GM21825 (cell line): ENCODE data around the gene LRMDA.
"Not testable (repeated sequence)": the region's sequence is repeated elsewhere in the genome, so short reads cannot be mapped to it uniquely, and the experiment has no call there.

Experiments used
- ATAC-seq: cut with Tn5 transposase; IDR thresholded peaks from one replicate; pipeline ENCODE4 v1.9.1; 2021; ENCODE audit warnings: mild to moderate bottlenecking, moderate library complexity; ENCODE audit not compliant: unreplicated experiment

The LRMDA gene

DNA sequence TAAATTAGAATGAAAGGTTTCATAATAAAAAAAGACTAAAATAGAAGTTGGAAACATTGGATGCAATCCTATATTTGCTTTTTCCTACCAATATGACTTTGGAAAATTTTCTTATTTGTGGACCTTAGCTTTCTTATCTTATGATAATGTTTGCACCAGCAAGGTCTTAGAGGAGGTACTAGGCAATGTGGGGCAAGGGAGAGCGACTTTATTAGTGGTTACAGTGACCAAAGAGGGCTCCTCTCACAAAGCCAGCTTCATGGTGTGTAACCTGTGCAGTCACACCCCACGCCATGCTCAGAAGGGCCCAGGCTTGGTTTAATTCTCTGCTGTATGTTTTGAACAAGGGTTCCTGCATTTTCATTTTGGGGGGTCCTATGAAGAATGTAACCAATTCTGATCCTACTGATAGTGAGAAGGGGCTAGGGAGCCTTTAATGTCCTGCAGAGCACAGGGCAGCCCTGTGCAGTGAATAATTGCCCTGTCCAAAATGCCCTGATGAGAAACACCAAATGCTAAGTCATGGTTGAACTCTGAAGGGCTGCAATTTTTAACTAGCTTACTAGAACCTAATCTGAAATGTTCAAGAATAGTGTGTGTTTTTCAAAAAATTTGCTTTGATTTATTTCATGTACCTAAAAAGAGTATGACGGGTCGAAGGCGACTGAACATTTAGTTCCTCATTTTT lies 1047.8 kb downstream of the LRMDA start:
- ATAC-seq = no peak

- no peak for ATAC-seq
Observed at GRCh38 chr10:76481178-76481577, 1049.8 kb downstream of the LRMDA start.

DNA sequence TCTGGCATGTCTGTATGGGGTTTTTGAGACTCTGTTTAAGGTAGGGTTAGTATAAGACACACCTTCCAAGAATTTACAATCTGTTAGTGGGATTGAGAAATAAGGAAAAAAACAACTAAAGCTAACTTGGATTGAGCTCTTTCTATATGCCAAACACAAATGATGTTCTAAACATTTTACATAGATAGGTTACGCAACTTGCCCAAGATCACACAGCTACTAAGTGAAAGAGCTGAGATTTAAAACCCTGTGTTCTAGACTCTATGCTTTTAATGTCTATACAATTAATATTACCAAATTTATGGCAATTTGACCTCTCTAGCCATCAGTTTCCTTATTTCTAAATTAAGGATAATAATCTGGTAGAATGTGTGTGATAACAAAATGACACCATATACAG lies 1056.2 kb downstream of the LRMDA start:
- ATAC-seq = no peak

DNA sequence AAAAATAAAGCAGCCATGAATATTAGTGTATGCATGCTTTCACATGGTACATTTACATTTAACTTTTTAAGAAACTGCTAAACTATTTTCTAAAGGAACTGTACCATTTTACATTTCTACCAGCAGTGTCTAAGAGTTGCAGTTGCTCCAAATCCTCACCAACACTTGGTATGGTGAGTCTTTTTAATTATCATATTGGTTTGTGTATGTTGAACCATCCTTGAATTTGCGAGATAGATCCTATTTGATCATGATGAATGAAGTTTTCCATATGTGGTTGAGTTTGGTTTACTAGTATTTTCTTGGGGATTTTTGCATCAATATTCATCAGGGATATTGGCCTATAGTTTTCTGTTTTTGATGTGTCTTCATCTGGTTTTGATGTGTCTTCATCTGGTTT lies 1057.2 kb downstream of the LRMDA start:
- ATAC-seq = no peak

DNA sequence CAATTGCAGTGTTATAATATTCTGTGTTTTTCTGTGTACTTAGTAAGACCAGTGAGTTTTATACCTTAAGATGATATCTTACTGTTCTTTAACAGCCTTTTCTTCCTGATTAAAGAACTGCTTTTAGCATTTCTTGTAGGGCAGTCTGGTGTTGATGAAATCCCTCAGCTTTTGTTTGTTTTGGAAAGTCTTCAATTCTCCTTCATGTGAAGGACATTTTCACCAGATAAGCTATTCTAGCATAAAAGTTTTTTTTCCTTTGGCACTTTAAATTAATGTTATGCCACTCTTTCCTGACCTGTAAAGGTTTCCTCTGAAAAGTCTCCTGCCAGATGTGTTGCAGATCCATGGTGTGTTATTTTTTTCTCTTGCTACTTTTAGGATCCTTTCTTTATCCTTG lies 1059.8 kb downstream of the LRMDA start:
- ATAC-seq = no peak

- ATAC-seq = no peak
Observed at GRCh38 chr10:76492026-76492425, 1060.6 kb downstream of the LRMDA start.

GRCh38 chr10:76492678-76493472 lies 1061.5 kb downstream of the LRMDA start:
- no peak for ATAC-seq

DNA sequence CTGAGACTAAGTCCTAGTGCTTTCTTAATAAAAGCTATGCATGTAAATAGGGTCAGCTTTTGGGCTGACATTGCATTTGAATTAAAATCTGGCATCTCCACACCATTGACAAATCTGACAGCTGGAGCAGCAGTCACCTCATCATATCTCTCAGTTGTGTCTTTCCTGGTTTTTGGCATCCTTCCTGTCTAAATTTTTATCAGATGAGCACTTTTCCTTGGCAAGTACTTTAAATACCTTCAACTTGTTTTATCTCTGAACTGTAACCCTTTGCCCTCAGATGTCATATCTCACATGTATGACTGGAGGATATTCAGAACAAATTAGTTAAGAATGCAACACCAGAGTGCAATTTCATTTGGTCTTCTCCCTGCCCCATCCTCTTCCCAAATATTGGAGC lies 1066.2 kb downstream of the LRMDA start:
- no peak for ATAC-seq

- no peak for ATAC-seq
Observed at GRCh38 chr10:76504823-76505222, 1073.4 kb downstream of the LRMDA start.

DNA sequence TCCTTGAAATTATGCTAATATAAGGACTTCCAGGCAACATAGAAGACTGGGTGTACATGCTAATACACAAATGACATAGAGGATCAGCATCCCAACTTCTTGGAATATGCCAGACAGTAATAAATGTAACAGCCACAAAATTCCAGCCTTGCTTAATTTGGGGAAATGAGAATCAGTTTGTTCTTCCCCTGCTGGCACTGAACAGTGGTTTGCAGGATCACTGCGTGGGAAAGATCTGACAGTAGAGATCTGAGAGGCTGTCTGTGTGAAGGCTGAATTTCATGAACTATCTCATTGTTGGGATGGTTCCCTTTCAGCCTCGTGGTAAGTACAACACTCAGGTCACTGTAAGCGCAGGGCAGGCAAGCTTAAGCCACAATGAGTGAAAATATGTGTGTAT lies 1078.0 kb downstream of the LRMDA start:
- no peak for ATAC-seq

- no peak for ATAC-seq
Observed at GRCh38 chr10:76514321-76514720, 1082.9 kb downstream of the LRMDA start.

DNA sequence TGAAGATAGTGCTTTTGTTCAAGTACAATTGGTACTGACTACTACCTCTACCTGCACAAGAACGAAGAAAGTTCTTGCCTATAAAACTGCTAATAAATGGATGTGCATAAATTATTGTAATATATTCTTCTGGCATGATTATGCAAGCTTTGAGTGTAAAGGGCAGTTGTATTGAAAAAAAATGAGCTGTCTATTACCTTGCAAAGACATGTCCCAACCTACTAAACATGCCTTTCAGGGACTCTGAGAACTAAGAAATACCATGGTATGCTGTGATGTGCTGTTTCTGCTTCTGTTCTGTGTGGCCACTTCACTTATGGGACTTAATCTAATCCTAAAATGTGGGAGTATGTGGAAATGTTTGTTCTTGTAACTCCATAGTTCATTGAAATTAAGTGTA lies 1083.4 kb downstream of the LRMDA start:
- no peak for ATAC-seq

GRCh38 chr10:76522547-76522946 lies 1091.1 kb downstream of the LRMDA start:
- ATAC-seq = no peak

- ATAC-seq = no peak
Observed at GRCh38 chr10:76523246-76523645, 1091.8 kb downstream of the LRMDA start.

- ATAC-seq = no peak
Observed at GRCh38 chr10:76523791-76524351, 1092.4 kb downstream of the LRMDA start.

- ATAC-seq = not testable (repeated sequence)
Observed at GRCh38 chr10:76526833-76527232, 1095.4 kb downstream of the LRMDA start.

DNA sequence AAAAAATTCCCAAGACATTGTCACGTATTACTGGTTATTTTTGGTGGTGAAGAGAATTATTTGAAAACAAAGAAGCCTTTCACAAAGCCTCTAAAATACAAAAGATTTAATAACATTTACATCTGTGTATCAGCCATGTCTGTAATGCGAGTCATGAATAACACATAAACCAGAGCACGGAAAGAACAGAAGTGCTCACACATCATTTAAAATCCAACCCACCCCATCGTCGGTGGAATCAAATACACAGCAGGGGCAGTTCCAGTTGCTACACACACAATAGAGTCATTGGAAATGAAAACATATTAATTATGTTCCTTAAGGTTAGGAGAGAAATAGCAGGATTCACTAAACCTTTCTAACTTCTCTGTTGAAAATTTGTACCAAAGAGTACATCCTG lies 1108.9 kb downstream of the LRMDA start:
- no peak for ATAC-seq

DNA sequence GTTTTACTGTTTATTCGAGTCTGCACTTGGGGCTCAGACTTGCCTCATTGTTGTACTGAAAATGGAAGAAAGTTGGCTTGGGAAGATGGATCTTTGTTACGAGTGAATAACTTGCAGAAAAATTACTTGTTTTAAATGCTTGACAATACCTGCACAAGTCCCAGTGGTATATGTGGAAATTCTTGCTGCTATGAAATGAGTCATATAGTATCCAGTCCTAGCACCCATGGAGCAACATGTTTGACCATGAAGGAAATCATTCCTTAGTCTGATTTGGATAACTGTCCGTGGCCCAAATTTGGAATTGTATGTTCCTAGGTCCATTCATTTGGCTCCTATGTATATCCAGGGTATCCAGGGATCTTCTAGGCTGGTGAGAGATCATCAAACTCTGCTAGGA lies 1109.4 kb downstream of the LRMDA start:
- no peak for ATAC-seq

GRCh38 chr10:76541852-76542251 lies 1110.4 kb downstream of the LRMDA start:
- no peak for ATAC-seq

DNA sequence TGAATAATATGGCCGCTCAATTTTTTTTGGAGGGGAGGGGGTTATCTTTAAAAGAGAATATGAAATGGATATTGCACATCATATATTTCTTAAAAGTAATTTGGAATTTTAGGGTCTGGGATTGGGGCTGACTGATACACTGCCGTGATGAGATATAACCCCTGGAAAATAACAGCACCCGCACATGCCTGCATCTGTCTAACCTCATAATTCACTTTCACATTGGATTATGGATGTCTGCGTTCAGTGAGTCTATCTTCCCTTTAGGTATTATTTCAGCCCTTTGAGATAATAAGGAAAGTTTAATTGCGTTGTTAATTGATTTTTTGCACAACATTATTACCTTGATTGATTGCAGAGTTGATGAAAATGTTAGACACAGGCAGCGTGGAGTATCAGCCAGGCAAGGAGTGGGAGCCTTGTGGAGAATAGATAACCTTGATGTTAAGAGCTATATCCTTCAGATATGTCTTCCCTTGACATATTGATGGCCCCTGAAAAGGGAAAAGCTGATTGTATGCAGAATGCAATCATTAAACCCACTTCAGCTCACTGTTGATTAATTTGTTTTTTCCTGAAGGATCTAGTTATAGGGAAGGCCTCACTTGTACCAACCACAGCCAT lies 1111.0 kb downstream of the LRMDA start:
- no peak for ATAC-seq

GRCh38 chr10:76543655-76544054 lies 1112.2 kb downstream of the LRMDA start:
- ATAC-seq = no peak

DNA sequence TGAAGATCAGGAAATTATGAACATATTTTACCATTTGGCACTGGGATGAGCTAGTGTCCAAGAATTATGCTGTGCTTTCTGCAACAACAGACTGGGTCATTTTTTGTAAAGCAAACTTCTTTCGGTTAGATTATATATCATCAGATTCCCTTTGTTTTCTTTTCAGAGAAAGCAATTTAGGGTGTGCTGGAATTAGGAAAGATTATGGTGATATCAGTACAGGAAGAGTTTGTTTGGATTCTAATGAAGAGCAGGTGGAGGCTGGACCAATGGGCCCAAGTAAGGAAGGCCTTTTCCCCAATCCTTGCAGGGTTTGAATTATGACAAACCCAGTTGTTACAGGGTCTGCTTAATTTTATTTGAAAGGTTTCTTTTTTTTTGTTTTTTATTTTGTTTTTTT lies 1113.4 kb downstream of the LRMDA start:
- no peak for ATAC-seq
